Measurements from ENCODE around the gene KRT3.

- TF ChIP-seq CTCF (IDR thresholded peaks at IDR 0.05) (no peak), POLR2AphosphoS5 (IDR thresholded peaks at IDR 0.05; ENCODE audit: low read depth, low read length) (no peak), TCF7L2 (IDR thresholded peaks at IDR 0.05; ENCODE audit: low read depth, low read length) (no peak), SIN3A (IDR thresholded peaks at IDR 0.05; ENCODE audit: borderline replicate concordance, insufficient read depth, low read depth, low read length) (no peak), REST (IDR thresholded peaks at IDR 0.05; ENCODE audit: insufficient read depth in 1 of 2, low read depth in 2 of 2, low read length in 1 of 2) (no peak)
Measured at GRCh38 chr12:52818388-52818787, 22.5 kb upstream of the KRT3 start.

Data from Panc1 (cell line).